Psoas muscle (tissue), 8 donors: ENCODE measurements around the gene CDC37L1. TPM values are rescaled to one million over a fixed set of nuclear protein-coding genes. Genes with fewer than 3 reads are reported as not detected.
A peak's percentile ranks its signal among the peaks of the same experiment; 100 is the strongest.

Experiments used
- ATAC-seq, 4 donors: fragments of 200-7000 bp; cut with Tn5 transposase; one replicate each; pipeline ENCODE4 v1.9.1; 2020; ENCODE audit warnings: moderate library complexity in 3 of 4, mild to moderate bottlenecking in 2 of 4
- DNase-seq, 2 donors: peaks; one replicate each; pipeline ENCODE4 v3.0.0-alpha.2; 2020
- H3K27ac ChIP-seq: fragments of 200-600 bp; one replicate; pipeline ENCODE4 v1.8.0; 2022
- H3K27me3 ChIP-seq, 3 donors: fragments of 200-600 bp in 1 of 3; one replicate each; pipeline versions ENCODE4 v1.6.1 to v1.8.0; 2013 to 2022; ENCODE audit warnings: low read length in 2 of 3, mild to moderate bottlenecking in 2 of 3, moderate library complexity in 1 of 3; ENCODE audit not compliant: insufficient read depth in 3 of 3
- H3K36me3 ChIP-seq, 2 donors: fragments of 200-600 bp in 1 of 2; one replicate each; pipeline versions ENCODE4 v1.6.1 to v1.8.0; 2013 to 2022; ENCODE audit warnings: low read depth in 1 of 2, mild to moderate bottlenecking in 1 of 2, moderate library complexity in 1 of 2; ENCODE audit not compliant: insufficient read depth in 1 of 2
- H3K4me1 ChIP-seq: fragments of 200-600 bp; one replicate; pipeline ENCODE4 v1.8.0; 2022
- H3K4me3 ChIP-seq: fragments of 200-600 bp; one replicate; pipeline ENCODE4 v1.8.0; 2022; ENCODE audit warnings: mild to moderate bottlenecking
- H3K9me3 ChIP-seq: fragments of 200-600 bp; one replicate; pipeline ENCODE4 v1.8.0; 2022
- WGBS, 3 donors: extraction: QIAGEN DNeasy Blood & Tissue Kit; methylation state at CpG; one replicate each; pipeline versions ENCODE4 v1.1.6 to v1.1.7; 2013; 5-methylcytosine and 5-hydroxymethylcytosine counted together
- intact Hi-C, 2 donors: fragments of 100-400 bp; cut with DNase I; formaldehyde crosslinking; loops; one replicate each; pipeline versions ENCODE4 v1.11.0 to v1.14.2; 2022
- polyA plus RNA-seq, 3 donors: library from polyadenylated mRNA; stranded (reverse); fragments of 200-250 nt; gene quantifications; one replicate each; pipeline ENCODE4 v1.2.3, GENCODE V29; 2013
- total RNA-seq, 4 donors: library from RNA; stranded (reverse); fragmentation: NEBNext Ultra II Directional in 2 of 4; extraction: Animal tissue kit (Norgen Biotek cat#: 25700) in 2 of 4; gene quantifications; one replicate each; pipeline versions ENCODE4 v1.2.1 to v1.2.4, GENCODE V29; 2021 to 2023
- TF ChIP-seq, protein P1 (sequence below): fragments of 200-600 bp; IDR thresholded peaks from one replicate; pipeline ENCODE4 v1.8.0; 2022; ENCODE audit warnings: antibody characterized with exemption
- donor health status: healthy with polysubstance abuse.
- donor health status: DM: no; HTN: no; CAD: no; lungs with moderate emphysema.
- donor health status: Bipolar disorder and iron deficiency.
- donor health status: healthy.
- donor health status: DM: yes; HTN: yes; CAD: no.
- donor health status: DM: no; HTN: no; CAD: no.
- donor health status: DM: no; HTN: no; CAD: no.
- donor health status: DM: yes; HTN: yes; CAD: no.

The CDC37L1 gene
- total and polyA plus RNA-seq, 7 donors: 46.7 to 184 (median 87.8) TPM

DNA sequence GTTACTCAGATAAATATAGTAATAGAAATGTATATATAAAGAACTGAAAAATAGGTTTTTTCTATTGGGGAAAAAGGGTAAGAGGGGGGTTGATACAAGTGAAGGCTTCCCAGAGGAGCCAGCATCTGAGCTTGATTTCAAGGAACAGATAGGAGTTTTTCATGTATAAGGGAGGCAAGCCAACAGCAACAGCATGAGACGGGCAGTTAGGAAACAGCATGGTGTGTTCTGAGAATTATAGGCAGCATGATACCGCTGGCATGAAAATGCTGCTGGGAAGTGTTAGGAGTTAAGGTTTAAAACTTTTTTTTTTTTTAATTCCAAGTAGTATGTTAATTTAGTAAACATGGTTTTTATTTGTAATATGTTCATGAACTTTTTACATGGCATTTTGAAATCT lies 9.7 kb downstream of the CDC37L1 start:
- no peak for DNase-seq
- no peak for ATAC-seq
- Histone ChIP-seq H3K4me1 (peaks cover 62% of the 10 kb centered on the region), H3K27ac (peak overlapping the region; percentile 55), H3K36me3 (peaks cover 3 to 58% of the 10 kb centered on the region in 2 donors), H3K27me3 (no peaks in the 10 kb centered on the region), H3K4me3 (no peak overlapping the region), H3K9me3 (no peaks in the 10 kb centered on the region)
- TF ChIP-seq, protein P1, sequence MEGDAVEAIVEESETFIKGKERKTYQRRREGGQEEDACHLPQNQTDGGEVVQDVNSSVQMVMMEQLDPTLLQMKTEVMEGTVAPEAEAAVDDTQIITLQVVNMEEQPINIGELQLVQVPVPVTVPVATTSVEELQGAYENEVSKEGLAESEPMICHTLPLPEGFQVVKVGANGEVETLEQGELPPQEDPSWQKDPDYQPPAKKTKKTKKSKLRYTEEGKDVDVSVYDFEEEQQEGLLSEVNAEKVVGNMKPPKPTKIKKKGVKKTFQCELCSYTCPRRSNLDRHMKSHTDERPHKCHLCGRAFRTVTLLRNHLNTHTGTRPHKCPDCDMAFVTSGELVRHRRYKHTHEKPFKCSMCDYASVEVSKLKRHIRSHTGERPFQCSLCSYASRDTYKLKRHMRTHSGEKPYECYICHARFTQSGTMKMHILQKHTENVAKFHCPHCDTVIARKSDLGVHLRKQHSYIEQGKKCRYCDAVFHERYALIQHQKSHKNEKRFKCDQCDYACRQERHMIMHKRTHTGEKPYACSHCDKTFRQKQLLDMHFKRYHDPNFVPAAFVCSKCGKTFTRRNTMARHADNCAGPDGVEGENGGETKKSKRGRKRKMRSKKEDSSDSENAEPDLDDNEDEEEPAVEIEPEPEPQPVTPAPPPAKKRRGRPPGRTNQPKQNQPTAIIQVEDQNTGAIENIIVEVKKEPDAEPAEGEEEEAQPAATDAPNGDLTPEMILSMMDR: no peak
- 10 to 75% (median 59%) methylated on average over 2 of the region's 2 CpGs for WGBS, 3 donors
- intact Hi-C loops: no loop called here

DNA sequence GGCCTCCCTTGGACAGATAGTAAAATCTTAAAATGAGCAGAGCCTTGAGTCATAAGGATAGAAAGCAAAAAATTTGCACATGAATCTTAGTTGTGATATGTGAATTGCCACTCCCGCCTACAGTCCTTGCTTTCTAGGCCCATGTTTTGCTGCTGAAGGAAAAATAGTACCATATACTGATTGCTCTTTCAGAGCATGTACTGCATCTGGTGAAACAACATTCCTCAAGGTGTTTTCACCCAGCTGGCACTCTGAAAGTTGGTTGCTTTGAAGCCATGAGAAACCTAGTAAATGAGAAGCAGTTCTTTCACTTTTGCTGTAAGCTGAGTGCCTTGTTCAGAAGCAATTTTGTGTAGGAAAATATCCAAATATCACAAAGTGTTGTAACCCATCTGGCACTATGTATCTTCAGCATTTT lies 10.3 kb downstream of the CDC37L1 start:
- intact Hi-C loops: loop anchor here in 1 of 2 donors (5.0 kb wide), 1 partner anchor 38 kb away; no protein-coding TSS in a partner anchor
- H3K4me3 ChIP-seq: no peak overlapping the region
- peak overlapping the region; percentile 3 for H3K27ac ChIP-seq
- ATAC-seq (peak in 1 of 4 donors; percentile 34), DNase-seq (no peak)
- H3K4me1 ChIP-seq: peaks cover 58% of the 10 kb centered on the region
- 82 to 100% (median 88%) methylated on average over 1 of the region's 1 CpG for WGBS, 3 donors
- H3K36me3 ChIP-seq: peaks cover 5 to 64% of the 10 kb centered on the region in 2 donors
- no peaks in the 10 kb centered on the region for H3K27me3 ChIP-seq
- H3K9me3 ChIP-seq: no peaks in the 10 kb centered on the region
- TF ChIP-seq, protein P1: no peak

DNA sequence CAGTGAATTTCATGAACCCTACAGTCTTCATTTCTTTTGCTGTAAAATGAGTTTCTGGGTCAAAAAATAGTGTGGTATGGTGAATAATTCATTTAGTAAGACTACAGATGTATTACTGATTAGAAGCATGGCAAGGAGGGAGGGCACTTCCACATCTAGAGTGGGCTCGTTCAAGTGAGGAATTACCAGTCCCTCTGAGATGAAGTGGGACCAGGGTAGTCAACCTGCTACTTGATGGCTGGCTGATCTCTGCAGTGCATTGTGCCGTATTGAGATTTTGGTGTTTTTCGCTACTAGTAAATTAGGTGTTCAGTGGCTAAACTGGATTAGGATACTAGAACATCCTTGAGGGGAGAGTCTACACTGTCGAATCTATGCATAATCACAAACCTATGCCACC lies 10.8 kb downstream of the CDC37L1 start:
- 89 to 91% (median 89%) methylated on average over 4 of the region's 4 CpGs for WGBS, 3 donors
- ATAC-seq (no peak), DNase-seq (no peak)
- Histone ChIP-seq H3K27ac (peak overlapping the region; percentile 3), H3K36me3 (peaks cover 5 to 63% of the 10 kb centered on the region in 2 donors), H3K4me3 (no peak overlapping the region), H3K27me3 (no peaks in the 10 kb centered on the region), H3K9me3 (no peaks in the 10 kb centered on the region), H3K4me1 (peaks cover 53% of the 10 kb centered on the region)
- TF ChIP-seq, protein P1: no peak
- intact Hi-C loops: loop anchor here in 1 of 2 donors (5.0 kb wide), 1 partner anchor 37 kb away; no protein-coding TSS in a partner anchor

GRCh38 chr9:4691795-4692194 lies 12.4 kb downstream of the CDC37L1 start:
- ATAC-seq (peak in 3 of 4 donors; percentile 36 to 69 (median 43)), DNase-seq (no peak)
- intact Hi-C loops: loop anchor here in 1 of 2 donors (5.0 kb wide), 1 partner anchor 36 kb away; no protein-coding TSS in a partner anchor
- H3K27me3 ChIP-seq: no peaks in the 10 kb centered on the region
- 83 to 92% (median 89%) methylated on average over 3 of the region's 3 CpGs for WGBS, 3 donors
- peak overlapping the region; percentile 6 for H3K27ac ChIP-seq
- H3K4me3 ChIP-seq: no peak overlapping the region
- TF ChIP-seq, protein P1: no peak
- H3K4me1 ChIP-seq: peaks cover 37% of the 10 kb centered on the region
- H3K36me3 ChIP-seq: peaks cover 3 to 62% of the 10 kb centered on the region in 2 donors
- no peaks in the 10 kb centered on the region for H3K9me3 ChIP-seq

DNA sequence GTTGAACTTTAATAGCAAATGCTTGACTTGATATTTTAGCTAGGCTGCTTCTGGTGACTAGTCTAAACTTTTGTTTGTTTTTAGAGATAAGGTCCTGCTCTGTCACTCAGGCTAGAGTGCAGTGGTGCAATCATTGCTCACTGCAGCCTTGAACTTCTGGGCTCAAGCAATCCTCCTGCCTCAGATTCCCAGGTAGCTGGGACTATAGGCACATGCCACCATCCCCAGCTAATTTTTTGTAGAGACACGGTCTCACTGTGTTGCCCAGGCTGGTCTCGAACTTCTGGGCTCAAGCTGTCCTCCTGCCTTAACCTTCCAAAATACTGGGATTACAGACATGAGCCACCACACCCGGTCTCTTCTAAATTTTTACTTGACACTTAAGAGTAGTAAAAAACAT lies 20.7 kb downstream of the CDC37L1 start:
- DNase-seq (no peak), ATAC-seq (no peak)
- H3K27me3 ChIP-seq: no peaks in the 10 kb centered on the region
- no peaks in the 10 kb centered on the region for H3K4me1 ChIP-seq
- TF ChIP-seq, protein P1: no peak
- H3K4me3 ChIP-seq: no peak overlapping the region
- WGBS, 3 donors: 87 to 96% (median 94%) methylated on average over 3 of the region's 3 CpGs
- H3K9me3 ChIP-seq: no peaks in the 10 kb centered on the region
- H3K27ac ChIP-seq: no peak overlapping the region
- H3K36me3 ChIP-seq: peaks cover 3 to 96% of the 10 kb centered on the region in 2 donors
- intact Hi-C loops: no loop called here
